Mucosa of stomach (tissue), 1 donor: Measurements from ENCODE around the gene CDK14.
A peak's percentile ranks its signal among the peaks of the same experiment; 100 is the strongest.

Source experiments
- H3K27me3 ChIP-seq: one replicate; pipeline ENCODE4 v1.7.0; 2013; ENCODE audit warnings: mild to moderate bottlenecking, low read length; ENCODE audit not compliant: control insufficient read depth, insufficient read depth
- H3K36me3 ChIP-seq: one replicate; pipeline ENCODE4 v1.7.0; 2013; ENCODE audit warnings: low read length; ENCODE audit not compliant: control insufficient read depth, insufficient read depth
- H3K4me1 ChIP-seq: one replicate; pipeline ENCODE4 v1.7.0; 2013; ENCODE audit warnings: mild to moderate bottlenecking, low read length; ENCODE audit not compliant: control insufficient read depth, insufficient read depth
- H3K4me3 ChIP-seq: one replicate; pipeline ENCODE4 v1.7.0; 2013; ENCODE audit warnings: low read length
- H3K9ac ChIP-seq: one replicate; pipeline ENCODE4 v1.7.0; 2013; ENCODE audit warnings: mild to moderate bottlenecking, low read length, moderate library complexity
- H3K9me3 ChIP-seq: one replicate; pipeline ENCODE4 v1.7.0; 2013; ENCODE audit warnings: mild to moderate bottlenecking, low read length, moderate library complexity; ENCODE audit not compliant: control insufficient read depth
- donor health status: Pancreatic carcinoma.

The CDK14 gene

DNA sequence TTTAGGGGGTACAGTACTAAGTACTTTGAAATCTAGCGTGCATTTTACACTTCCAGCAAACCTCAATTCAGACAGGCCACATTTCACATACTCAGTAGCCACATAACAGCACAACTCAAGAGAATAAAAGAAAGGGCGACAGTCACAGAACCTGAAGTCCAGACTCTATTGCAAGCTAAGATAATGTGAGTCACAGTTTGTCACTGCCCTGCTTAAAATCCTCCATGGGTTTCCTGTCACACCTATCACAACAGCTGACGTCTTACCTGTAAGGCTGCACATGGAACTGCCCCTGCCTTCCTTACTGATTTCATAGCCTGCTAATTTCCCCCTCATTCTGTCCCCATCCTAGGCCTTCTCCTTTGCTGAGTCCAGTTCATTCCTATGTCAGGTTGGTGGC lies 16.1 kb upstream of the CDK14 start:
- Histone ChIP-seq H3K4me3 (no peak overlapping the region), H3K9me3 (no peaks in the 10 kb centered on the region), H3K9ac (no peak overlapping the region)

DNA sequence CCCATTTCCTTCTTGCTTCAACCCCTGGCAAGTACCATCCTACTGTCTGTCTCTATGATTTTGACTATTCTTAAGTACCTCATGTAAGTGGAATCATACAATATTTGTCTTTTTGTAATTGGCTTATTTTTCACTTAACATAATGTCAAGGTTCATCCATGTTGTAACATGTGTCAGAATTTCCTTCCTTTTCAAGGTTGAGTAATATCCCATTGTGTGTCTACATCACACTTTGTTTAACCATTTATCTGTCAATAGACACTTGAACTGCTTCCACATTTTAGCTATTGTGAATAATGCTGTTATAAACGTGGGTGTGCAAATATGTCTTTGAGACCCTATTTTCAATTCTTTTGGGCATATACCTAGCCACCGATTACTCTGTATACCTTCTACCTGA lies 14.0 kb upstream of the CDK14 start:
- H3K27me3 ChIP-seq = no peaks in the 10 kb centered on the region
- no peak overlapping the region for H3K9ac ChIP-seq

More for the DNA sequence above, 16.1 kb upstream of the CDK14 start:
- H3K36me3 ChIP-seq = no peaks in the 10 kb centered on the region
- H3K27me3 ChIP-seq = no peaks in the 10 kb centered on the region
- no peaks in the 10 kb centered on the region for H3K4me1 ChIP-seq

GRCh38 chr7:90584378-90584777 lies 11.7 kb upstream of the CDK14 start:
- no peaks in the 10 kb centered on the region for H3K36me3 ChIP-seq
- H3K9me3 ChIP-seq = no peaks in the 10 kb centered on the region
- no peak overlapping the region for H3K9ac ChIP-seq
- H3K4me3 ChIP-seq = no peak overlapping the region
- no peaks in the 10 kb centered on the region for H3K27me3 ChIP-seq
- H3K4me1 ChIP-seq = no peaks in the 10 kb centered on the region

More for the DNA sequence above, 14.0 kb upstream of the CDK14 start:
- Histone ChIP-seq H3K9me3 (no peaks in the 10 kb centered on the region), H3K36me3 (no peaks in the 10 kb centered on the region), H3K4me3 (no peak overlapping the region), H3K4me1 (no peaks in the 10 kb centered on the region)

GRCh38 chr7:90586091-90586490 lies 10.0 kb upstream of the CDK14 start:
- H3K9me3 ChIP-seq = no peaks in the 10 kb centered on the region
- no peaks in the 10 kb centered on the region for H3K27me3 ChIP-seq
- H3K4me1 ChIP-seq = no peaks in the 10 kb centered on the region
- H3K4me3 ChIP-seq = no peak overlapping the region
- no peak overlapping the region for H3K9ac ChIP-seq
- H3K36me3 ChIP-seq = no peaks in the 10 kb centered on the region

- Histone ChIP-seq H3K27me3 (no peaks in the 10 kb centered on the region), H3K36me3 (no peaks in the 10 kb centered on the region), H3K9me3 (no peaks in the 10 kb centered on the region), H3K4me3 (no peak overlapping the region), H3K9ac (no peak overlapping the region), H3K4me1 (no peaks in the 10 kb centered on the region)
Measured at GRCh38 chr7:90587766-90588165, 8.4 kb upstream of the CDK14 start.

GRCh38 chr7:90592033-90592432 lies 4.1 kb upstream of the CDK14 start:
- no peak overlapping the region for H3K4me3 ChIP-seq
- no peaks in the 10 kb centered on the region for H3K36me3 ChIP-seq
- peaks cover 3% of the 10 kb centered on the region for H3K4me1 ChIP-seq
- no peak overlapping the region for H3K9ac ChIP-seq
- H3K9me3 ChIP-seq = no peaks in the 10 kb centered on the region
- peaks cover 6% of the 10 kb centered on the region for H3K27me3 ChIP-seq

DNA sequence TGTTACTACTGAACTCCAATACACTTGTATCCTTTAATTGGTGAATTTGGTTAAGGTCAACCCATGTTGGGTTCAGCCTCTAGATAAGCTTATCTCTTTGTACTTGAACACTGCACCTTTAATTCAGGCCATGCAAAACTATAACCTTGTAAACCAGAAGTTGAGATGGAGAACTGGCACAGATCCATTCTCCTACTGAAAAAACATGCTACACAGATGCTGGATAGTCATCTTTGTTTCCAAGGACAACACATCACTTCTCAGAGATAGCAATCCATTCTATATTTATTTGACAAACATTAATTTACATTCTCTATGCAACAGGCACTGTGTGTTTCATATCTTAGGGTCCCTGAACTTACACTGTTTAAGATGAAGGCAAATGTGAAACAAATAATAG lies 2.9 kb upstream of the CDK14 start:
- Histone ChIP-seq H3K36me3 (no peaks in the 10 kb centered on the region), H3K4me3 (no peak overlapping the region)

GRCh38 chr7:90594751-90595317 lies 1.3 kb upstream of the CDK14 start:
- H3K4me1 ChIP-seq = peaks cover 3% of the 10 kb centered on the region
- H3K36me3 ChIP-seq = no peaks in the 10 kb centered on the region
- H3K27me3 ChIP-seq = peaks cover 12% of the 10 kb centered on the region
- no peak overlapping the region for H3K4me3 ChIP-seq
- no peaks in the 10 kb centered on the region for H3K9me3 ChIP-seq
- no peak overlapping the region for H3K9ac ChIP-seq

More for the DNA sequence above, 2.9 kb upstream of the CDK14 start:
- peaks cover 12% of the 10 kb centered on the region for H3K27me3 ChIP-seq
- no peaks in the 10 kb centered on the region for H3K9me3 ChIP-seq
- H3K9ac ChIP-seq = no peak overlapping the region
- H3K4me1 ChIP-seq = peaks cover 3% of the 10 kb centered on the region

DNA sequence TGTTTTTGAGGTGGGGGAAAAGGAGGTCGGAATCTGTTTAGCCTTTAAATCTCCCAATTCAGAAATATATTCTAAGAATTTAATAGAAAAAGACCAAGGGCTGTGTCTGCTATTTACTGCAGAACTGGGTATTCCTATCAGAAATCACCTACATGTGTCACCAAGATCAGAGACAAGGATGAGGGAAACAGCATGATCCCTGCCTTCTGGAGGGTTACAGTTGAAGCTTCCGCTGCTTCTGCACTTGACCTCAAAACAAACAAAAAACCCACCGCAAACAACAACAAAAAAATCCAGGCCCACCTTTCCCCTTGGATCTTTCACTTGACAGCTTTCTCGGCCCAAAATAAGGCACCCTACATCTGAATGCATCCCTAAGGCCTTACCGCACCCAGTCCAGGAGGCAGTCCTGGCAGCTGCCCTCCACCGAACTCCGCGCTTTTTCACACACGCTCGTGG lies 750 bp upstream of the CDK14 start:
- Histone ChIP-seq H3K4me1 (peaks cover 3% of the 10 kb centered on the region), H3K4me3 (no peak overlapping the region), H3K9ac (no peak overlapping the region)

DNA sequence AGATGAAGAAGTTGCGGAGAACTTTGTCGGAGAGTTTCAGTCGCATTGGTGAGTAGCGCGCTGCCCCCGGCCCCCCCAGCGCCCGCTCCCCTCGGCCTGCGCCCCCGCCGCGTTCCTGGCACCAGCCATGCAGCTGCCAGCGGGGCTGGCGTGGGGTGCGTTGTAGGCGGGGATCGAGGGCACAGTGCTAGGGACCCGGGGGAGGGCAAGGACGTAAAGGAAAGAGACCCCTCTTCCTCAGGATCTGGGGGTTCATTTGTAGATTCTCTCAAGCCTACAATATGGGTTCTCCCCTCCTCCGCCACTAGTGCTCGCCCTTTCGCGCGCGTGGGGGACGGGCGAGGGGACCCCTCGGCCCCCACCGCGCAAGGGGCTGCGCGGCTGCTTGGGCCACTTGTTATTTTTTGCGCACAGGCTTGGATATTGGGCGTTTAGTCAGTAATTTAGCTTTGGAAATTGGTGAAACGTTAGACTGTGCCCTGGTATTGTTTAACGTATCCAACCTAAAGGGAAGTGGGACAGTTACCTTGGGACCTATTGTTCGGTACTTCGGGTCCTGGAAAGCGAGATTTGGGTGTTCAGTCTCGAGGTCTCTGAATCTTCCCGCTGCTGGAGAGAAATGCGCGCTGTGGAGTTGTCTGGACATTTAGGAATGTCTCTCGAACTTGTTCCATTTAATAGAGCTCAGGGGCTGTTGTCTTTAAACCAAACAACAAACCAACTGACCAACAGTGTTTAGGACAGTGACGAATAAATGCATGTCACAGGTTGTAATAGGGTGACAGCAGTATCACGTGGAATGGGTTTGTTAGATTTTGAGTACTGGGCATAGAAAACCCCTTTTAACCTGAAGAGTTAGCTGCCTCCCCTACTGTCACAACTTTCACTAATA lies 796 bp downstream of the CDK14 start:
- H3K4me3 ChIP-seq = peak overlapping the region; percentile 67
- H3K4me1 ChIP-seq = peaks cover 3% of the 10 kb centered on the region
- H3K9ac ChIP-seq = peak overlapping the region; percentile 60

More for the DNA sequence above, 750 bp upstream of the CDK14 start:
- Histone ChIP-seq H3K27me3 (peaks cover 12% of the 10 kb centered on the region), H3K36me3 (no peaks in the 10 kb centered on the region), H3K9me3 (no peaks in the 10 kb centered on the region)

DNA sequence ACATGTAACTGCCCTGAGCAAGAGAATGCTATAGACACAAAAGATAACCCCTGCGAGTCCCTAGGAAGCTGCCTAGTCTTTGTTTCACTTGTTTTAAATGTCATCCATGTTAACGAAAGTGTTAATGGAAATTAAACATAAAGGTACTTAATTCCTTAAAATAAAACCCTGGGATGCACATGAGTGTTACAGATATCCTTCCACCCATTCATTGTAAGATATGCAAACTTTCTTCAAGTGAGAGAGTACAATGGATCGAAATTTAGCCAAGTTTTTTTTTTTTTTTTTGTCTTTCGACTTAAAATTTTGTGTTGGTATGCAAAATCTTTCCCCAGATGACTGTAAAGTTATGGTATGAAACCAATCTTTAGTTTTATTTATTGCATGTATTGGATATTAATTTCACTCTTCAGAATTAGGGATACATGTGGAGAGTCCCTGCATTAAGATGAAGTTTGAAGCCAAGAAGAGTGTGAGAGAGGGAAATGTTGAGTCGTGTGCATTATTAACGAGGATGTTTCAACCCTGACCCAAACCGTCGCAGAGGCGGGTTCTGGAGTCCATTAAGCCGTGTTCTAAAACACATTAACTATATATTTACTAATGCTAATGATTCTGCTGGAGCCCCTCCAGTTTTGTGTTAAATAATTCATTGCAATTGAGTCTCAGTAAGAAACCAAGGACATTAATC lies 1.6 kb downstream of the CDK14 start:
- no peaks in the 10 kb centered on the region for H3K36me3 ChIP-seq
- no peak overlapping the region for H3K4me3 ChIP-seq
- H3K9ac ChIP-seq = no peak overlapping the region
- H3K9me3 ChIP-seq = no peaks in the 10 kb centered on the region
- peaks cover 3% of the 10 kb centered on the region for H3K4me1 ChIP-seq
- peaks cover 12% of the 10 kb centered on the region for H3K27me3 ChIP-seq

More for the DNA sequence above, 796 bp downstream of the CDK14 start:
- no peaks in the 10 kb centered on the region for H3K9me3 ChIP-seq
- no peaks in the 10 kb centered on the region for H3K36me3 ChIP-seq
- peaks cover 12% of the 10 kb centered on the region for H3K27me3 ChIP-seq

DNA sequence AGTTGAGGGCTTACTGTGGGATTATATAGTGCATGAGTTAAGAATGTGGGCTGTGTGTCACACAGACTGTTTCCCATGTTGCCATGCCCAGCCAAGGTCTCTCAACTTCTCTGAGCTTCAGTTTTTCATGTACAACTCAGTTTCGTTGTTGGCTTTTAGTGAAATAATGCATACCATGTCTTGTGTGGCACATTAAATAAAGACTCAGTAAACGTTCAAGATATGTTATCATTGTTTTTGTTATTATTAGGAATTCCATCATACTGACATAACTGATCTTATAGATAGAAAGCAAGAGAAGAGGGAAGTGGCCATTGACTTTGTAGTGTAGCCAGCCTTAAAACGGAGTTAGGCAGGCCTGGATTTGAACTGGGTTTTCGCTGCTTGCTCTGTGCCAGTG lies 2.9 kb downstream of the CDK14 start:
- no peak overlapping the region for H3K4me3 ChIP-seq
- no peaks in the 10 kb centered on the region for H3K9me3 ChIP-seq
- peaks cover 3% of the 10 kb centered on the region for H3K4me1 ChIP-seq
- H3K9ac ChIP-seq = no peak overlapping the region
- H3K36me3 ChIP-seq = no peaks in the 10 kb centered on the region
- H3K27me3 ChIP-seq = peaks cover 12% of the 10 kb centered on the region
